GM21723 (cell line): Measurements from ENCODE around the gene CALML5.

Experiments
- ATAC-seq: cut with Tn5 transposase; IDR thresholded peaks from one replicate; pipeline ENCODE4 v1.9.1; 2021; ENCODE audit warnings: mild to moderate bottlenecking, moderate library complexity; ENCODE audit not compliant: unreplicated experiment

The CALML5 gene

DNA sequence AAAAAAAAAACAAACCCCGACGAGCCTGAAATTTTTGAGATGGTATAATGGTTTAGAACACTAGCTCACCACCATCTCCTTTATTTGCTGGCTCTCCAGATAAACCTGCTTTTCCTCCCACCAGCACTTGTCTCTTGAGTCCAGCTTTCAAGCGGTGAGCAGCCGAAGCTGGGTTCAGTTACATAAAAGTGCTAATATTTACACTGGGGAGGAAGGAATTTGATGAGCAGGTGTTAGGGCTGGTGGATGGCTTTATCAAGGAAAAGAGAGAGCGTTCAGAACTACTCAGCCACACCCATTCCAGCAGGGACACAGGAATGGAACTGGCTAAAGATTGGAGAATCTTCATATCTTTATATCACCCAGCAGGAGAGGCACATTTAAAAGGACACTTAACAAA lies 18.8 kb upstream of the CALML5 start:
- no peak for ATAC-seq

DNA sequence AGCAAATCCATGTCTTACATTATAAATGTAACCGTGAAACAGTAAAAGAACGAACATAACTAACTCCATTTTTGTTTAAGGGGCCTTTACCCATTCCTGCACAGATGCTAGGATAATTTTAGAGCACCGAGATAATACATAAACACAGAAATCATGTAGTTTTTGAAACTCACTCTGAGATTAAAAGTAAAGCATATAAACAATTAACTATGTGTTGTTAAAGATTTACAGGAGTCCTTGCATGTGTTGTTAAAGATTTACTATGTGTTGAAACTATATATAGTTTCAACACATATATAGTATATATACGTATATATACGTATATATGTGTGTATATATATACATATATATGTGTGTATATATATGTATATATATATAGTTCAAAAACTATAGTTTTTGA lies 18.2 kb upstream of the CALML5 start:
- ATAC-seq = no peak

GRCh38 chr10:5515948-5516761 lies 16.8 kb upstream of the CALML5 start:
- no peak for ATAC-seq

DNA sequence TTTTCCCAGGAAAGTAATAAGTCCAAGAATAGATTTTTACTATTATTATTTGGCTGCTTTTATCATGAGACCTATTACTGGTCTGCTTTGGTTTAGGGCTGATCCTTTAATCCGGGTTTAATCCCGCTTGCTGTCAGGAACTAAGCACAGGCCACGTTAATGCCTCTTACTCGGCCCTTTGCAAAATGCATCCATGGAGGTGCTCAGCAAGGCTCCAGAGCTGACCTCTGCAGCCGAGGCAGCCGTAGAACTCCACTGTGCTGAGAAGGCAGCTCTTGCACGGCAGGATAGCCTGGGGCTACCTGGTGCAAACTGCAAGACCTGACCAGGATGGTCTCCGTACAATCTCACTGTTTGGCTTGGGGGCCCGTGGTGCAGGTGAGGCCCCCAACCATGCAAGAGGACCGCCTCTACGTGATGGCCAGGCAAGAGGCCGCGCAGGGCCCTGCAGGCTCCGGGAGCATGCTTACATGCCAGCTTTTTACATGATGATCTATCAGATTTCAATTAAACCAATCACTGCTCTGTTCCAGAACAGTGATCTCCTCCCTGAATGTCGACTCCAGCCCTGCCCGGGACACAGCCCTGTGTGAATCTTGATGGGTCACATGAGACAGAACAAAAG lies 15.0 kb upstream of the CALML5 start:
- no peak for ATAC-seq

DNA sequence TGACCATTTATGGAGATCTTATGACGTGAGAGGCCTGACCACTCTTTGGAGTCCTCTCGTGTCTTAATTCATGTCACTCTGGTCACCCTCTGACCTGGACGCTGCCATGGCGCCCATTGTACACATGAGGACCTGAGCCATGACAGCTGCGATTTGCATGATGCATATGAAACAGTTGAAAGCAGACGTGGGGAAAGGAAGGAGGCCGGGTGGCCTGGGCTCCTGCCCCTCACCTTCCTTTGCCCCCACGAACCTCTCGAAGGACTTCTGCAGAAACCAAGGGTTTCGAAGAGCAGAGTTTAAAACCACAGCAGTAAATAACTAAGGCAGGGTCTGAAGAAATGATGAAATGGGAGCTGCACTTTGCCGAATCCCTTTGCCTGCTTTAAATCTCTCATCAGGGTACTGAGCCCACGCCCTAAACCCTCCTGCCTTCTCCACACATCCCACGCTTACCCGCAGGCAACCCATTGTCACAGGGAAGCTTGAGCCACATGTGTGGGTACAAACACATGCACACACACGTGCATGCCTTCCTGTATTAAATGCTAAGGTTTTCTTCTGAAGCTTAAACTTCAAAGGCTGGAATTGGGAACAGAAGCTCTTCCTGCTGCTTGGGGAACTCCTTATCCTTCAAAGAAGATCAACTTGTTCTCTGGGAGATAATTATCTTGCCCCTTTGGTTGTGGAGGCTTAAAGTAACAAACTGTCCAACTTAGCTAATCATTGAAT lies 13.7 kb upstream of the CALML5 start:
- ATAC-seq = no peak

GRCh38 chr10:5512331-5512730 lies 13.0 kb upstream of the CALML5 start:
- no peak for ATAC-seq

DNA sequence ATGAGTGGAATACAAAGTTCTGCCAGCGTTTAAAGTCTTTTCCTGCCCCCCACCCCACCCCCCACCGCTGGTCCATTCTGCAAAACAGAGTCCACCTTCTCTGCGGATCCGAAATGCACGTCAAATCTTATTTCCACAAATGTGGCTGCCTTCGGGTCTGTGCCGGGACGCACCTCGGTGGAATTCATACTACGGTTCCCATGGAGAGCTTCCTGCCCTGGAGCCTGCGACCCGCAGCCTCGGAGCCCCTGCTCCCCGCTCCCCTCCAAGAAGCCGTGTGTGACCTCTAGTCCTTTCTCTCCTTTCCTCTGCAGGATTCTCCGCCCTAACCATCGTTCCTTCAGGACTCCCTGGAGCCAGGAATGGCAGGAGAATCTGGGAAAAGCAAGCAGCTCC lies 12.5 kb upstream of the CALML5 start:
- no peak for ATAC-seq

GRCh38 chr10:5511231-5511884 lies 12.0 kb upstream of the CALML5 start:
- ATAC-seq = no peak

DNA sequence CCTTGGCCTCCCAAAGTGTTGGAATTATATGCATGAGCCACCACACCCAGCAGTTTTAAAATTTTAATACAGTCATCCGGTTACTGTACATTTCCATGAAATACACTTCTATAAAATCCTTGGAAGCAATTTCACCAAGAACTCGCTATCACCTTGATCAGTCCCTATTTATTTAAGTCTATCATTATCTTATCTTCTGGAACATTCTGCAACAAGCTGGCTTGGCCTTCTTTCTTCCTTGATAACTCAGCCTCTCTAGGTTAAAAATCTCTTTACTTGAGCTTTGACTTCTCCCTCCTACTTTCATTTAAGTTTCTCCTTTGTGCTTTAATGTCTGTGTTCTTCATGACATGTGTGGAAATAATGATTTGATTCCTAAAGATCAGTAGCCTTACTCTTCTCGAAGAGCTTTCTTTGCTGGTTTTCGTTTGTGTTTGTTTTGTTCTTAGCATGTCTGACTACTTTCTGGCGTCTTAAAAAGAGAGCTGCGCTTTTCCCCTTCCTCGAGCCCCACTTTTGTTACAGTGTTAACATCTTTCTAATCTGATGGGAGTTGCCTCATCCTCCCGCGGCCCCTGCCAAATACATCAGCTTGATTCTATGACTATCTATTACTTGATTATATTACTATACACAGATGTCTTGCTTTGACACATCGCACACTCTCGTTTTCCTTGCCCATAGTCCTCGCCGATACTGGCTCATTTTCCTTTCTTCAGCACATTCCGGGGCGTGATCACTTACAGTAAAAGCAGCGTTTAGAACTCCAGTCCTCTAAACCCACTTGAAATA lies 11.1 kb upstream of the CALML5 start:
- no peak for ATAC-seq

DNA sequence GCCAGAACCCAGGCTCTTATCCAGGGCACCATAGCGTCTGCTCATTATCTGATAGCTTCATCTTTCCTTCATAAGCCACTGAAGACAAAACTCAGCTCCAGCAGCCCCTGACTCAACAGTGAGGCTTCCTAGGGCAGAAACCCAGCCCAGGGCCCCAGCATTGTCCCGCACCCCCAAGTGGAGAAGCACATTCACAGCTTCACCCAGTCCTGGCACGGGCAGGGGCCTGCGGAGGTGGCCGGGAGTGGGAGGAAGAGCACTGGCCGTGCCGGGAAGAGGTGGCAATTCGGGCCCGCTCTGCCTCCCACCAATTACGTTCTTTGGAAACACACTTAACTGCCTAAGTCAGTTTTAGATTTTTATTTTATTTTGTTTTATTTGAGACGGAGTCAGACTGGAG lies 10.3 kb upstream of the CALML5 start:
- no peak for ATAC-seq

- ATAC-seq = no peak
Observed at GRCh38 chr10:5509236-5509635, 9.9 kb upstream of the CALML5 start.

GRCh38 chr10:5508786-5509185 lies 9.4 kb upstream of the CALML5 start:
- no peak for ATAC-seq

DNA sequence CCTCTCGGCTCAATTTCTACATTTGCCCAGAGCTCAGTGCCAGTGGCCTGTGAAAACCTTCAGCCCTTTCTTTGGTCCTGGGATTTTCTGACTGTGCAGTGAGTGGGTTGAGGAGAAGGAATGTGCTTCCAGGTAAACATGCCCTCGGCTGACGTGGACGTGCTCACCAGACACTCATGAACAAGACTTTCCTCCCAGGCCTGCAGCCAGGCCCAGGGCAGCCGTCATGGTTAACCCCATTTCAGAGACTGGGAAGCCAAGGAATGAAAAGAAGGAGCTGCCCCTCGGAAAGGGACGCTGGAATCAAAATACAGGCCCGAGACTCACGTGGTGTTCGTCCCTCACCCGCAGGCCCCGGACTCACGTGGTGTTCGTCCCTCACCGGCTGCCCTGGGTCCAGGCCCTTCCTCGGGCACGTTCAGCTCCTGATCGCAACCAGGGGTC lies 8.8 kb upstream of the CALML5 start:
- ATAC-seq = no peak

GRCh38 chr10:5507649-5508131 lies 8.3 kb upstream of the CALML5 start:
- ATAC-seq = no peak

GRCh38 chr10:5506751-5507648 lies 7.6 kb upstream of the CALML5 start:
- no peak for ATAC-seq

DNA sequence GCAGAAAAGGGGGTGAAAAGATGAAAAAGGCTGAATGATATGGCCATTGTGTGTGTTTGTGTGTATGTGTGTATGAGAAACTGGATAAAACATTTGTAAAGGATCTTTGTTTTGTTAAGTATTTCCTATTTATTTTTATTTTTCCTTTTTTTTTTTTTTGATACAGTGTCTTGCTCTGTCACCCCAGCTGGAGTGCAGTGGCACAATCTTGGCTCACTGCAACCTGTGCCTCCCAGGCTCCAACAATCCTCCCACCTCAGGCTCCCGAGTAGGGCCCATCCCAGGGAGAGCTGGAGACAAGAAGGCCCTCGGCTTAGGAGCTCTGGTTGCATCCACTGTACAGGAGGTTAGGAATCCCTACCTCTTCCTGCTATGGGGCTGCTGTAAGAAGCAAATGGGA lies 6.9 kb upstream of the CALML5 start:
- no peak for ATAC-seq

- no peak for ATAC-seq
Observed at GRCh38 chr10:5504146-5505072, 5.0 kb upstream of the CALML5 start.

DNA sequence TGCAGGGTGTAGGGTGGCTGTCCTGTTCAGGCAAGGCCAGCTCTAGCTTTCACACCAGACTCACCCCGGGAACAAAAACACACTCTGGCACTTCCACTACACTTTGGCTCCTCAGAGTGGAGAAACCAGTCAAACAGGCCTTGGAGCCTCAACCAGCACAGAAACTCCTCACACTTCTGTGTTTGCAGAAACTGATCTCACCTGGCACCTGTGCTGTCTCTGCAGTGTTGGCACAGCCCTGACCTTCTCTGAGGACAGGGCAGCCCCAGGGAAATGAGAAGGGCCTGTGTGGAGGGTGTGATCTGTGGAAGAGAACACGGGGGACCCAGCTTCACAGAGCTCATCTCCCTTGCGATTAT lies 4.1 kb upstream of the CALML5 start:
- no peak for ATAC-seq
